HG03575 (cell line): ENCODE results near the gene KIF26B.
"Not testable (repeated sequence)": the region's sequence is repeated elsewhere in the genome, so short reads cannot be mapped to it uniquely, and the experiment has no call there.

Experiments
- ATAC-seq: cut with Tn5 transposase; IDR thresholded peaks from one replicate; pipeline ENCODE4 v1.9.1; 2021; ENCODE audit not compliant: unreplicated experiment, insufficient number of reproducible peaks, low FRiP score; ENCODE audit errors: extremely low read depth

KIF26B gene

GRCh38 chr1:245130281-245131025 lies 24.3 kb upstream of the KIF26B start:
- not testable (repeated sequence) for ATAC-seq

GRCh38 chr1:245131026-245131393 lies 23.8 kb upstream of the KIF26B start:
- ATAC-seq, result no peak

GRCh38 chr1:245132771-245133170 lies 22.0 kb upstream of the KIF26B start:
- ATAC-seq, result no peak

GRCh38 chr1:245133995-245134715 lies 20.6 kb upstream of the KIF26B start:
- ATAC-seq, result no peak

- no peak for ATAC-seq
Observed at GRCh38 chr1:245142171-245142798, 12.5 kb upstream of the KIF26B start.

- no peak for ATAC-seq
Observed at GRCh38 chr1:245142976-245143375, 11.8 kb upstream of the KIF26B start.

GRCh38 chr1:245143849-245144248 lies 10.9 kb upstream of the KIF26B start:
- no peak for ATAC-seq

GRCh38 chr1:245148069-245148468 lies 6.7 kb upstream of the KIF26B start:
- no peak for ATAC-seq

GRCh38 chr1:245148861-245149260 lies 5.9 kb upstream of the KIF26B start:
- no peak for ATAC-seq

GRCh38 chr1:245153081-245153551 lies 1.7 kb upstream of the KIF26B start:
- no peak for ATAC-seq

- ATAC-seq, result no peak
Observed at GRCh38 chr1:245153552-245154428, 995 bp upstream of the KIF26B start.

- ATAC-seq, result no peak
Observed at GRCh38 chr1:245155272-245156040, 671 bp downstream of the KIF26B start.

GRCh38 chr1:245156041-245156735 lies 1.4 kb downstream of the KIF26B start:
- no peak for ATAC-seq

GRCh38 chr1:245156736-245157505 lies 2.1 kb downstream of the KIF26B start:
- ATAC-seq, result no peak

GRCh38 chr1:245158913-245159312 lies 4.1 kb downstream of the KIF26B start:
- ATAC-seq, result no peak

GRCh38 chr1:245160288-245160687 lies 5.5 kb downstream of the KIF26B start:
- no peak for ATAC-seq

GRCh38 chr1:245160741-245161400 lies 6.1 kb downstream of the KIF26B start:
- no peak for ATAC-seq
